Liver (tissue), 9 donors: Measurements from ENCODE around the gene COQ8B. TPM values are rescaled to one million over a fixed set of nuclear protein-coding genes. Genes with fewer than 3 reads are reported as not detected.
A peak's percentile ranks its signal among the peaks of the same experiment; 100 is the strongest.

Experiments used
- DNase-seq: peaks from one replicate; pipeline ENCODE4 v3.0.0-alpha.2; 2017; ENCODE audit warnings: low spot score
- H3K27ac ChIP-seq, 2 donors: one replicate each; pipeline ENCODE4 v1.7.0; 2013; ENCODE audit warnings: inconsistent platforms in 2 of 2, low read length in 2 of 2, control low read depth in 1 of 2, low read depth in 1 of 2, mild to moderate bottlenecking in 1 of 2
- H3K27me3 ChIP-seq, 4 donors: one replicate each; pipeline versions ENCODE4 v1.6.1 to v1.7.0; 2013; ENCODE audit warnings: low read length in 3 of 4, inconsistent platforms in 1 of 4, mild to moderate bottlenecking in 1 of 4, moderate library complexity in 1 of 4; ENCODE audit not compliant: control insufficient read depth in 4 of 4, insufficient read depth in 4 of 4
- H3K36me3 ChIP-seq, 4 donors: one replicate each; pipeline versions ENCODE4 v1.6.1 to v1.7.0; 2013; ENCODE audit warnings: low read length in 3 of 4, mild to moderate bottlenecking in 3 of 4, low read depth in 1 of 4, moderate library complexity in 1 of 4; ENCODE audit not compliant: control insufficient read depth in 4 of 4, insufficient read depth in 3 of 4
- H3K4me1 ChIP-seq, 4 donors: one replicate each; pipeline versions ENCODE4 v1.6.1 to v1.7.0; 2013; ENCODE audit warnings: low read length in 3 of 4, mild to moderate bottlenecking in 3 of 4, moderate library complexity in 1 of 4; ENCODE audit not compliant: control insufficient read depth in 4 of 4, insufficient read depth in 4 of 4
- H3K4me3 ChIP-seq, 3 donors: one replicate each; pipeline versions ENCODE4 v1.6.1 to v1.7.0; 2013; ENCODE audit warnings: low read length in 3 of 3, control low read depth in 1 of 3, low read depth in 1 of 3, mild to moderate bottlenecking in 1 of 3
- H3K9ac ChIP-seq, 2 donors: one replicate each; pipeline ENCODE4 v1.7.0; 2013; ENCODE audit warnings: low read length in 2 of 2, mild to moderate bottlenecking in 2 of 2, moderate library complexity in 2 of 2, control low read depth in 1 of 2, low read depth in 1 of 2
- H3K9me3 ChIP-seq, 4 donors: one replicate each; pipeline versions ENCODE4 v1.6.1 to v1.7.0; 2013; ENCODE audit warnings: low read length in 3 of 4; ENCODE audit not compliant: control insufficient read depth in 4 of 4
- EGR1 ChIP-seq, 2 donors: IDR thresholded peaks; 2 replicates each; pipeline ENCODE4 v1.6.1; 2016 to 2018; ENCODE audit warnings: antibody characterized with exemption in 2 of 2, low read depth in 2 of 2
- FOXA1 ChIP-seq: IDR thresholded peaks from 2 replicates; pipeline ENCODE4 v1.6.1; 2016; ENCODE audit warnings: antibody characterized with exemption
- FOXA2 ChIP-seq: IDR thresholded peaks from 2 replicates; pipeline ENCODE4 v1.6.1; 2016; ENCODE audit warnings: antibody characterized with exemption
- GABPA ChIP-seq, 2 donors: IDR thresholded peaks in 1 of 2; conservative IDR thresholded peaks in 1 of 2; 2 replicates each; pipeline ENCODE4 v1.6.1; 2016; ENCODE audit warnings: antibody characterized with exemption in 2 of 2, mild to moderate bottlenecking in 1 of 2, moderate library complexity in 1 of 2
- HNF4A ChIP-seq, 2 donors: conservative IDR thresholded peaks; 2 replicates each; pipeline ENCODE4 v1.6.1; 2016; ENCODE audit warnings: antibody characterized with exemption in 2 of 2, mild to moderate bottlenecking in 2 of 2
- HNF4G ChIP-seq: IDR thresholded peaks from 2 replicates; pipeline ENCODE4 v1.6.1; 2016; ENCODE audit warnings: antibody characterized with exemption
- JUND ChIP-seq, 2 donors: IDR thresholded peaks; 2 replicates each; pipeline ENCODE4 v1.6.1; 2016; ENCODE audit warnings: antibody characterized with exemption in 2 of 2
- NR2F2 ChIP-seq: IDR thresholded peaks from 2 replicates; pipeline ENCODE4 v1.6.1; 2016; ENCODE audit warnings: antibody characterized with exemption
- RXRA ChIP-seq, 2 donors: IDR thresholded peaks; 2 replicates each; pipeline ENCODE4 v1.6.1; 2017 to 2018; ENCODE audit warnings: antibody characterized with exemption in 2 of 2, mild to moderate bottlenecking in 1 of 2
- SP1 ChIP-seq: IDR thresholded peaks from 2 replicates; pipeline ENCODE4 v1.6.1; 2018; ENCODE audit warnings: antibody characterized with exemption, mild to moderate bottlenecking
- TAF1 ChIP-seq: conservative IDR thresholded peaks from 2 replicates; pipeline ENCODE4 v1.6.1; 2016; ENCODE audit warnings: antibody characterized with exemption, mild to moderate bottlenecking
- ZBTB33 ChIP-seq: IDR thresholded peaks from 2 replicates; pipeline ENCODE4 v1.6.1; 2016; ENCODE audit warnings: antibody characterized with exemption
- WGBS: extraction: QIAGEN DNeasy Blood & Tissue Kit; methylation state at CpG from one replicate; pipeline ENCODE4 v1.1.7; 2013; 5-methylcytosine and 5-hydroxymethylcytosine counted together
- polyA plus RNA-seq, 2 donors: library from polyadenylated mRNA; stranded (reverse) in 1 of 2; unstranded in 1 of 2; fragments of 200-250 nt in 1 of 2; fragments of >200 nt in 1 of 2; fragmentation: Nextera tagmentation in 1 of 2; extraction: Ambion mirVana in 1 of 2; gene quantifications; one replicate each; pipeline versions ENCODE4 v1.2.1 to v1.2.3, GENCODE V29; 2013 to 2015
- total RNA-seq, 2 donors: library from RNA; depleted of rRNA; stranded (reverse); fragments of >200 nt; gene quantifications; one replicate each; pipeline ENCODE4 v1.2.3, GENCODE V29; 2014
- TF ChIP-seq, protein P1 (sequence below): fragments of 150-350 bp; IDR thresholded peaks from 2 replicates; pipeline ENCODE4 v1.5.1; 2017; ENCODE audit warnings: improper control_type of control experiment, low read depth, low read length; ENCODE audit not compliant: missing input control
- TF ChIP-seq, protein P2 (sequence below): IDR thresholded peaks from 2 replicates; pipeline ENCODE4 v1.6.1; 2016; ENCODE audit warnings: antibody characterized with exemption
- TF ChIP-seq, protein P3 (sequence below): IDR thresholded peaks from 2 replicates; pipeline ENCODE4 v1.6.1; 2016; ENCODE audit warnings: antibody characterized with exemption
- donor health status: healthy.
- donor health status: healthy.
- donor health status: healthy.
- donor health status: healthy.
- donor health status: healthy.

Gene COQ8B
- total and polyA plus RNA-seq, 4 donors, result 6.4 to 30.6 (median 19.9) TPM

DNA sequence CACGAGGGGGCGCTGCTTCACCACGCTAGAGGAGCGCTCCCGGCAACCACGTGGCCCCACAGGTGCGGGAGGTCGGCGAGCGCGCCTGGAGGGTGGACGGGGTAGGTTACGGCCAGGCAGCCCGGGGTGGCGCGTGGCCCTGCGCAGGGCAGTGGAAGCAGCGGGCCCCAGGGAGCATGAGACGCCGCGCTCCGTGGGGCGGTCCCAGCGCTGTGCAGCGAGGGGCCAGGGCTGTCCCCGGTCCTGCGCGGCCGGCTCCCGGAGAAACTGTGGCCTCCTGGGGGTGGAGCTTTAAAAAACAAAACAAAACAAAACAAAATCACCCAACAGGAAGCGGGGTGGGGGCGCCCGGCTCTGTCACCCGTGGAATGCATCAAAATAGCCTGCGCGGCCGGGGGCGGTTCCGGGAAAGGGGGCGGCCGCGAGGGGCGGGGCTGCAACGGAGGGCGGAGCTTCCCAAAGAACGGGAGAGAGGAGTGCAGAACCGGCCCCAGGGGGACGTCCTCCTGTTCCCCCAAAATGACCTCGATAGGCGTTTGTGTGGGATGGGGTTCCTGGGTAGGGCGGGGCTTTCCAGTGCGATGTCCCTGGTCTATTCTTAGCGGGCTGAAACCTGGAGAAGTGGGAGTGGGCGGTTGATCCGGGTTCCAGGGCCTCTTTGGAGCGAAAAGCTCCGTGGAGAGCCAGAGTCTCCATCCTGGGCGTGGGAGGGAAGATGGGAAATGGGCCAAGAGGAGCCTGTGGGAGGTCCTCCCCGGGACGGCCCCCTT is 53.6 kb downstream of the COQ8B start (continued):
- peak; percentile 36 for TF ChIP-seq SP1

DNA sequence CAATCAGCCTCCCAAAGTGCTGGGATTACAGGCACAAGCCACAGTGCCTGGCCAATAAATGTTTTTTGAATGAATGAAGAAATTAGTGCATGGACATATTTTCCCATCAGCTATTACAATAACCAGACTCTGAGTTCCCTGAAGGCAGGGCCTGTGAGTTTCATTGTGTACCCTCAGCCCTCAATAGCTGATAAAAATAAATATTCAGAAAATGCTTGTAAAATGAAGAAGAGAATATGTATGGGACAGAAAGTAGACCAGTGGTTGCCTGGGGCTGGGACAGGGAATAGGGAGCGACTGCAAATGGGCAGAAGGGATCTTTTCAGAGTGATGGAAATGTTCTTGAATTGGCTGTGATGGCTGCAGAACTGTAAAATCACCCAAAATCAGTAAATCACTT is 55.1 kb downstream of the COQ8B start:
- Histone ChIP-seq H3K27ac (no peak overlapping the region), H3K4me1 (peaks cover 0 to 8% (median 5%) of the 10 kb centered on the region in 4 donors), H3K9me3 (no peaks in the 10 kb centered on the region), H3K4me3 (no peak overlapping the region), H3K9ac (no peak overlapping the region), H3K27me3 (no peaks in the 10 kb centered on the region), H3K36me3 (no peaks in the 10 kb centered on the region)
- TF ChIP-seq, protein P1, sequence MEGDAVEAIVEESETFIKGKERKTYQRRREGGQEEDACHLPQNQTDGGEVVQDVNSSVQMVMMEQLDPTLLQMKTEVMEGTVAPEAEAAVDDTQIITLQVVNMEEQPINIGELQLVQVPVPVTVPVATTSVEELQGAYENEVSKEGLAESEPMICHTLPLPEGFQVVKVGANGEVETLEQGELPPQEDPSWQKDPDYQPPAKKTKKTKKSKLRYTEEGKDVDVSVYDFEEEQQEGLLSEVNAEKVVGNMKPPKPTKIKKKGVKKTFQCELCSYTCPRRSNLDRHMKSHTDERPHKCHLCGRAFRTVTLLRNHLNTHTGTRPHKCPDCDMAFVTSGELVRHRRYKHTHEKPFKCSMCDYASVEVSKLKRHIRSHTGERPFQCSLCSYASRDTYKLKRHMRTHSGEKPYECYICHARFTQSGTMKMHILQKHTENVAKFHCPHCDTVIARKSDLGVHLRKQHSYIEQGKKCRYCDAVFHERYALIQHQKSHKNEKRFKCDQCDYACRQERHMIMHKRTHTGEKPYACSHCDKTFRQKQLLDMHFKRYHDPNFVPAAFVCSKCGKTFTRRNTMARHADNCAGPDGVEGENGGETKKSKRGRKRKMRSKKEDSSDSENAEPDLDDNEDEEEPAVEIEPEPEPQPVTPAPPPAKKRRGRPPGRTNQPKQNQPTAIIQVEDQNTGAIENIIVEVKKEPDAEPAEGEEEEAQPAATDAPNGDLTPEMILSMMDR, result no peak
- TF ChIP-seq FOXA2 (no peak), JUND (IDR thresholded peaks at IDR 0.05) (no peak), ZBTB33 (no peak), GABPA (IDR thresholded peaks at IDR 0.05 in 1 of 2, conservative IDR thresholded peaks at IDR 0.05 in 1 of 2) (no peak), EGR1 (IDR thresholded peaks at IDR 0.05; ENCODE audit: low read depth in 2 of 2) (no peak), HNF4A (conservative IDR thresholded peaks at IDR 0.05) (no peak), HNF4G (no peak), RXRA (IDR thresholded peaks at IDR 0.05) (no peak), FOXA1 (no peak), NR2F2 (no peak), SP1 (no peak)
- TF ChIP-seq, protein P2, sequence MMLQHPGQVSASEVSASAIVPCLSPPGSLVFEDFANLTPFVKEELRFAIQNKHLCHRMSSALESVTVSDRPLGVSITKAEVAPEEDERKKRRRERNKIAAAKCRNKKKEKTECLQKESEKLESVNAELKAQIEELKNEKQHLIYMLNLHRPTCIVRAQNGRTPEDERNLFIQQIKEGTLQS, result no peak
- TF ChIP-seq, protein P3, sequence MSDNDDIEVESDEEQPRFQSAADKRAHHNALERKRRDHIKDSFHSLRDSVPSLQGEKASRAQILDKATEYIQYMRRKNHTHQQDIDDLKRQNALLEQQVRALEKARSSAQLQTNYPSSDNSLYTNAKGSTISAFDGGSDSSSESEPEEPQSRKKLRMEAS, result no peak
- WGBS, result 93% methylated on average over 1 of the region's 1 CpG
- DNase-seq, result no peak

DNA sequence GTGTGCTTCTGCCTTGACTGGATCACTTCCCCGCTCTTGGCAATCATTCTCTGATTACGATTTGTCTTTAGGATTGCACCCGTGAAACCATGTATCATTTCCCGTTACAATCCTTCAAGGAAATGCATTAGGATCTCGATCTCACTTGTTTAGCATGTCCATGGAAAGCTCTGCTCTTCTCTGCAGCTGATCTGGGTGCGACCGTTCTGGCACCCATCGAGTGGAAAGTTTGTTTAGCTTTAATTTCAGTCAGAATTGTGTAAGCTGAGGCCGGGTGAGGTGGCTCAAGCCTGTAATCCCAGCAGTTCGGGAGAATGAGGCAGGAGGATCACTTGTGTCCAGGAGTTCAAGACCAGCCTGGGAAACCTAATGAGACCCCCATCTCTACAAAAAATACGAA is 57.1 kb downstream of the COQ8B start:
- no peak for DNase-seq
- WGBS, result 73% methylated on average over 11 of the region's 11 CpGs
- no peaks in the 10 kb centered on the region for H3K36me3 ChIP-seq
- H3K9ac ChIP-seq, result no peak overlapping the region
- no peaks in the 10 kb centered on the region for H3K27me3 ChIP-seq
- peaks cover 0 to 8% (median 5%) of the 10 kb centered on the region in 4 donors for H3K4me1 ChIP-seq
- H3K27ac ChIP-seq, result no peak overlapping the region
- no peaks in the 10 kb centered on the region for H3K9me3 ChIP-seq
- H3K4me3 ChIP-seq, result no peak overlapping the region
- TF ChIP-seq HNF4A (conservative IDR thresholded peaks at IDR 0.05), result no peak
- no peak for TF ChIP-seq FOXA2
- TF ChIP-seq EGR1 (IDR thresholded peaks at IDR 0.05; ENCODE audit: low read depth in 2 of 2), result no peak
- TF ChIP-seq TAF1, result no peak
